H9 (cell line): ENCODE results near the gene TBC1D8B. TPM values are rescaled to one million over a fixed set of nuclear protein-coding genes. Genes with fewer than 3 reads are reported as not detected.

Experiments used
- DNase-seq: peaks from one replicate; pipeline ENCODE4 v3.0.0-alpha.2; 2017
- H2AFZ ChIP-seq: one replicate; pipeline ENCODE4 v1.6.1; 2013; ENCODE audit warnings: mild to moderate bottlenecking, low read length, control low read depth, moderate library complexity
- H2AK5ac ChIP-seq: 2 replicates; pipeline ENCODE4 v1.6.1; 2013; ENCODE audit warnings: low read length, control low read depth, mixed read lengths; ENCODE audit not compliant: insufficient read length
- H2BK120ac ChIP-seq: one replicate; pipeline ENCODE4 v1.6.1; 2013; ENCODE audit warnings: low read depth, mild to moderate bottlenecking, low read length, control low read depth, inconsistent platforms; ENCODE audit not compliant: poor library complexity, severe bottlenecking
- H2BK12ac ChIP-seq: 2 replicates; pipeline ENCODE4 v1.6.1; 2013; ENCODE audit warnings: low read length, control low read depth, mixed read lengths, low read depth; ENCODE audit not compliant: insufficient read length
- H2BK15ac ChIP-seq: 2 replicates; pipeline ENCODE4 v1.6.1; 2013; ENCODE audit warnings: low read depth, low read length, control low read depth
- H2BK20ac ChIP-seq: one replicate; pipeline ENCODE4 v1.6.1; 2013; ENCODE audit warnings: low read depth, mild to moderate bottlenecking, low read length, control low read depth, inconsistent platforms; ENCODE audit not compliant: poor library complexity, severe bottlenecking
- H2BK5ac ChIP-seq: 2 replicates; pipeline ENCODE4 v1.6.1; 2013; ENCODE audit warnings: low read length, control low read depth, mixed read lengths; ENCODE audit not compliant: insufficient read length
- H3K14ac ChIP-seq: 2 replicates; pipeline ENCODE4 v1.6.1; 2013; ENCODE audit warnings: low read length, control low read depth; ENCODE audit not compliant: insufficient read depth
- H3K18ac ChIP-seq: 2 replicates; pipeline ENCODE4 v1.6.1; 2013; ENCODE audit warnings: low read depth, mild to moderate bottlenecking, mixed read lengths, low read length, control low read depth; ENCODE audit not compliant: insufficient read length
- H3K23ac ChIP-seq: 2 replicates; pipeline ENCODE4 v1.6.1; 2013; ENCODE audit warnings: low read length, control low read depth, mixed read lengths, low read depth; ENCODE audit not compliant: insufficient read length
- H3K23me2 ChIP-seq: 2 replicates; pipeline ENCODE4 v1.6.1; 2013; ENCODE audit warnings: low read depth, mild to moderate bottlenecking, mixed read lengths, low read length, control low read depth; ENCODE audit not compliant: insufficient read length, poor library complexity, severe bottlenecking
- H3K27ac ChIP-seq: 2 replicates; pipeline ENCODE4 v1.5.1; 2013; ENCODE audit warnings: low read length, control low read depth, mixed read lengths, low read depth; ENCODE audit not compliant: insufficient read length
- H3K27me3 ChIP-seq: 2 replicates; pipeline ENCODE4 v1.6.1; 2013; ENCODE audit warnings: low read length, control low read depth, inconsistent platforms; ENCODE audit not compliant: insufficient read depth
- H3K4ac ChIP-seq: 2 replicates; pipeline ENCODE4 v1.6.1; 2013; ENCODE audit warnings: low read depth, mild to moderate bottlenecking, control low read depth, inconsistent platforms, low read length, moderate library complexity
- H3K4me1 ChIP-seq: 2 replicates; pipeline ENCODE4 v1.6.1; 2013; ENCODE audit warnings: low read length, control low read depth, inconsistent platforms; ENCODE audit not compliant: insufficient read depth
- H3K4me2 ChIP-seq: 2 replicates; pipeline ENCODE4 v1.6.1; 2013; ENCODE audit warnings: low read length, control low read depth, mixed read lengths; ENCODE audit not compliant: insufficient read length, insufficient read depth
- H3K56ac ChIP-seq: 2 replicates; pipeline ENCODE4 v1.6.1; 2013; ENCODE audit warnings: low read depth, mild to moderate bottlenecking, mixed read lengths, low read length, control low read depth; ENCODE audit not compliant: insufficient read length
- H3K79me1 ChIP-seq: 2 replicates; pipeline ENCODE4 v1.6.1; 2013; ENCODE audit warnings: low read depth, mild to moderate bottlenecking, moderate library complexity, low read length, control low read depth, inconsistent platforms; ENCODE audit not compliant: insufficient read depth, poor library complexity, severe bottlenecking
- H3K79me2 ChIP-seq: 2 replicates; pipeline ENCODE4 v1.6.1; 2013; ENCODE audit warnings: low read length, control low read depth, inconsistent platforms; ENCODE audit not compliant: insufficient read depth
- H3K9ac ChIP-seq: 2 replicates; pipeline ENCODE4 v1.6.1; 2013; ENCODE audit warnings: low read length, control low read depth, mixed read lengths; ENCODE audit not compliant: insufficient read length; ENCODE audit errors: extremely low read depth
- H3K9me3 ChIP-seq: one replicate; pipeline ENCODE4 v1.6.1; 2013; ENCODE audit warnings: low read depth, low read length, inconsistent platforms; ENCODE audit not compliant: control insufficient read depth
- H3T11ph ChIP-seq: one replicate; pipeline ENCODE4 v1.6.1; 2013; ENCODE audit warnings: mild to moderate bottlenecking, low read length, control low read depth, inconsistent platforms
- H4K20me1 ChIP-seq: one replicate; pipeline ENCODE4 v1.6.1; 2013; ENCODE audit not compliant: control insufficient read depth, insufficient read length, insufficient read depth
- H4K5ac ChIP-seq: 2 replicates; pipeline ENCODE4 v1.6.1; 2013; ENCODE audit warnings: low read depth, mild to moderate bottlenecking, mixed read lengths, low read length, control low read depth; ENCODE audit not compliant: insufficient read length
- H4K8ac ChIP-seq: replicated peaks from 2 replicates; pipeline ENCODE4 v1.6.1; 2013; ENCODE audit warnings: low read length, control low read depth, mixed read lengths, low read depth; ENCODE audit not compliant: insufficient read length
- H4K91ac ChIP-seq: 2 replicates; pipeline ENCODE4 v1.6.1; 2013; ENCODE audit warnings: low read depth, mild to moderate bottlenecking, moderate library complexity, mixed read lengths, low read length, control low read depth; ENCODE audit not compliant: insufficient read length
- H3K27ac Mint-ChIP-seq, 3 experiments: 2 replicates in 2 of 3; 3 replicates in 1 of 3; pipeline ENCODE4 v1.8.0; 2020 to 2021; ENCODE audit warnings: mixed read lengths in 3 of 3, mild to moderate bottlenecking in 1 of 3, moderate library complexity in 1 of 3
- H3K27me3 Mint-ChIP-seq: 2 replicates; pipeline ENCODE4 v1.8.0; 2021; ENCODE audit warnings: low read depth, mild to moderate bottlenecking, moderate library complexity, mixed read lengths
- H3K36me3 Mint-ChIP-seq, 3 experiments: 2 replicates in 2 of 3; 3 replicates in 1 of 3; pipeline ENCODE4 v1.8.0; 2020 to 2021; ENCODE audit warnings: low read depth in 3 of 3, mixed read lengths in 3 of 3; ENCODE audit not compliant: insufficient read depth in 1 of 3
- H3K4me1 Mint-ChIP-seq, 2 experiments: 2 replicates each; pipeline ENCODE4 v1.8.0; 2020; ENCODE audit warnings: mixed read lengths in 2 of 2
- H3K4me3 Mint-ChIP-seq, 2 experiments: 2 replicates in 1 of 2; 3 replicates in 1 of 2; pipeline ENCODE4 v1.8.0; 2020 to 2021; ENCODE audit warnings: mild to moderate bottlenecking in 2 of 2, mixed read lengths in 2 of 2, moderate library complexity in 1 of 2
- H3K9me3 Mint-ChIP-seq, 2 experiments: 2 replicates in 1 of 2; 3 replicates in 1 of 2; pipeline ENCODE4 v1.8.0; 2020; ENCODE audit warnings: mild to moderate bottlenecking in 2 of 2, mixed read lengths in 2 of 2, moderate library complexity in 1 of 2
- WGBS: extraction: QIAGEN DNeasy Blood & Tissue Kit; methylation state at CpG from one replicate; pipeline ENCODE4 v1.1.7; 2013; ENCODE audit warnings: missing lambda C conversion rate, low lambda C conversion rate, mixed read lengths; ENCODE audit not compliant: insufficient read length; ENCODE audit errors: extremely low coverage; 5-methylcytosine and 5-hydroxymethylcytosine counted together
- total RNA-seq: library from RNA; stranded (reverse); gene quantifications from 2 replicates; pipeline ENCODE4 v1.2.1, GENCODE V29; 2021
- TF ChIP-seq, protein P1 (sequence below): fragments of 200-600 bp; sonication (generic); conservative IDR thresholded peaks from 3 replicates; pipeline ENCODE4 v1.8.0; 2021; ENCODE audit warnings: antibody characterized with exemption, mild to moderate bottlenecking

Gene TBC1D8B
- total RNA-seq, 1 experiment from 2014 or later, result 2.6 TPM

DNA sequence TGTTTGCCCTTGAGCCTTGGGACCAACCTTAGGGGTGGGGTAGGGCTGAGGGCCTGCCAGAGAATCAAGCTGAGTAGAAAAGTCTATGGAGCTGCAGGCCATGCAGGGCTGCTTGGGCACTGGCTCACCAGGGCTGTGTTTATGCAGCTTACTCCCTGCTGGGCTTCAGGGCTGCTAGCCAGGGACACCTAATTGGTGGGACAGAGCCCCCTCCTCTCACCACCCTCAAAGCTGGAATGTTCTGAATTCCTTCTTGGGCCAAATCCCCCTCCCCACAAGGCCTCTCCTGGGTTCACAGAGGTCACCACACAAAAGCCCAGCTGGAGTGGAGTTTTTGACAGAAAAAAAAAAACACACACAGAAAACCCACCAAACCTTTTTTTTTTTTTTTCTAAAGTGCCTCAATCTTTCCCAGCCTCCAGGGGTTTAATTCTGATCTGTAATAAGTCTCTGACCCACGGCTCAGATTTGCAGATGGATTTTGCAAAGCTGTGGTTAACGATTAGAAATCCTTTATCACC is 117.5 kb downstream of the TBC1D8B start, which contains the start of gene CLDN2:
Gene CLDN2 (plus strand): TSS at position 471 of the 521 bp plus-strand sequence. CDS start 7,827 bp downstream, outside the sequence.
- H3K79me2 ChIP-seq, result no peaks in the 10 kb centered on the region
- H4K20me1 ChIP-seq, result no peaks in the 10 kb centered on the region
- H2AFZ ChIP-seq, result no peak within 1 kb of the TSS
- no peak within 1 kb of the TSS for H2BK20ac ChIP-seq
- H4K5ac ChIP-seq, result no peak within 1 kb of the TSS
- peak; percentile 59 for DNase-seq
- H3K14ac ChIP-seq, result no peak within 1 kb of the TSS
- no peak within 1 kb of the TSS for H3K4me2 ChIP-seq
- no peaks in the 10 kb centered on the region for H3K23me2 ChIP-seq
- no peaks in the 10 kb centered on the region for H3K27me3 ChIP-seq
- no peak within 1 kb of the TSS for H2BK5ac ChIP-seq
- H2AK5ac ChIP-seq, result no peak within 1 kb of the TSS
- H4K8ac ChIP-seq, result no peak within 1 kb of the TSS
- H3K4me1 ChIP-seq, result no peaks in the 10 kb centered on the region; the same call in 1 of the 2 replicates
- H3T11ph ChIP-seq, result no peak within 1 kb of the TSS
- no peak within 1 kb of the TSS for H3K4ac ChIP-seq
- no peak within 1 kb of the TSS for H2BK15ac ChIP-seq
- H3K9ac ChIP-seq, result no peak within 1 kb of the TSS
- peak within 1 kb of the TSS in 1 of 3 experiments; percentile 3; a peak in 1 of 7 replicates for H3K27ac Mint-ChIP-seq
- no peaks in the 10 kb centered on the region for H3K9me3 ChIP-seq
- no peak within 1 kb of the TSS for H3K23ac ChIP-seq
- no peak within 1 kb of the TSS for H4K91ac ChIP-seq
- H3K27ac ChIP-seq, result no peak within 1 kb of the TSS
- no peaks in the 10 kb centered on the region for H3K79me1 ChIP-seq
- H3K56ac ChIP-seq, result no peak within 1 kb of the TSS
- H3K4me3 Mint-ChIP-seq, result no peak within 1 kb of the TSS
- peaks cover 13 to 15% of the 10 kb centered on the region in 2 experiments; a peak in 3 of 4 replicates for H3K4me1 Mint-ChIP-seq
- H3K36me3 Mint-ChIP-seq, result peaks cover 0 to 2% (median 0%) of the 10 kb centered on the region in 3 experiments; a peak in 1 of 7 replicates
- H3K27me3 Mint-ChIP-seq, result peaks cover 9% of the 10 kb centered on the region
- no CpG with 5 or more reads among the region's 2 CpGs for WGBS
- no peak within 1 kb of the TSS for H3K18ac ChIP-seq
- H3K9me3 Mint-ChIP-seq, result peaks cover 0 to 30% of the 10 kb centered on the region in 2 experiments; a peak in 2 of 5 replicates
- H2BK120ac ChIP-seq, result no peak within 1 kb of the TSS
- TF ChIP-seq, protein P1, sequence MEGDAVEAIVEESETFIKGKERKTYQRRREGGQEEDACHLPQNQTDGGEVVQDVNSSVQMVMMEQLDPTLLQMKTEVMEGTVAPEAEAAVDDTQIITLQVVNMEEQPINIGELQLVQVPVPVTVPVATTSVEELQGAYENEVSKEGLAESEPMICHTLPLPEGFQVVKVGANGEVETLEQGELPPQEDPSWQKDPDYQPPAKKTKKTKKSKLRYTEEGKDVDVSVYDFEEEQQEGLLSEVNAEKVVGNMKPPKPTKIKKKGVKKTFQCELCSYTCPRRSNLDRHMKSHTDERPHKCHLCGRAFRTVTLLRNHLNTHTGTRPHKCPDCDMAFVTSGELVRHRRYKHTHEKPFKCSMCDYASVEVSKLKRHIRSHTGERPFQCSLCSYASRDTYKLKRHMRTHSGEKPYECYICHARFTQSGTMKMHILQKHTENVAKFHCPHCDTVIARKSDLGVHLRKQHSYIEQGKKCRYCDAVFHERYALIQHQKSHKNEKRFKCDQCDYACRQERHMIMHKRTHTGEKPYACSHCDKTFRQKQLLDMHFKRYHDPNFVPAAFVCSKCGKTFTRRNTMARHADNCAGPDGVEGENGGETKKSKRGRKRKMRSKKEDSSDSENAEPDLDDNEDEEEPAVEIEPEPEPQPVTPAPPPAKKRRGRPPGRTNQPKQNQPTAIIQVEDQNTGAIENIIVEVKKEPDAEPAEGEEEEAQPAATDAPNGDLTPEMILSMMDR, result no peak
- H2BK12ac ChIP-seq, result no peak within 1 kb of the TSS
